Fibroblast of mammary gland (primary cell): Measurements from ENCODE around the gene OR52A1.

ENCODE experiments used
- DNase-seq: peaks from one replicate; pipeline ENCODE4 v3.0.0-alpha.2; 2010; ENCODE audit warnings: low read depth
- H3K4me3 ChIP-seq: 2 replicates; pipeline ENCODE4 v1.5.1; 2011; ENCODE audit warnings: low read depth, mild to moderate bottlenecking, low read length, moderate library complexity; ENCODE audit not compliant: control insufficient read depth
- TF ChIP-seq, protein P1 (sequence below): conservative IDR thresholded peaks from 2 replicates; pipeline ENCODE4 v1.5.1; 2011; ENCODE audit warnings: low read depth, low read length, inconsistent platforms; ENCODE audit not compliant: control insufficient read depth, insufficient read depth

The OR52A1 gene

DNA sequence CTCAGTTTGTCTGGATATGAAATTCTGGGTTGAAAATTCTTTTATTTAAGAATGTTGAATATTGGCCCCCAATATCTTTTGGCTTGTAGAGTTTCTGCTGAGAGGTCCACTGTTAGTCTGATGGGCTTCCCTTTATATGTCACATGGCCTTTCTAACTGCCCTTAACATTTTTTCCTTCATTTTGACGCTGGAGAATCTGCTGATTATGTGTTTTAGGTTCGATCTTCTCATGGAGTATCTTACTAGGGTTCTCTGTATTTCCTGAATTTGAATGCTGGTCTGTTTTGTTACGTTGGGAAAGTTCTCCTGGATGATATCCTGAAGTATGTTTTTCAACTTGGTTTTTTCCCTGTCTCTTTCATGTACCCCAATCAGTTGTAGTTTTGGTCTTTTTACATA lies 39.2 kb downstream of the OR52A1 start:
- TF ChIP-seq, protein P1, sequence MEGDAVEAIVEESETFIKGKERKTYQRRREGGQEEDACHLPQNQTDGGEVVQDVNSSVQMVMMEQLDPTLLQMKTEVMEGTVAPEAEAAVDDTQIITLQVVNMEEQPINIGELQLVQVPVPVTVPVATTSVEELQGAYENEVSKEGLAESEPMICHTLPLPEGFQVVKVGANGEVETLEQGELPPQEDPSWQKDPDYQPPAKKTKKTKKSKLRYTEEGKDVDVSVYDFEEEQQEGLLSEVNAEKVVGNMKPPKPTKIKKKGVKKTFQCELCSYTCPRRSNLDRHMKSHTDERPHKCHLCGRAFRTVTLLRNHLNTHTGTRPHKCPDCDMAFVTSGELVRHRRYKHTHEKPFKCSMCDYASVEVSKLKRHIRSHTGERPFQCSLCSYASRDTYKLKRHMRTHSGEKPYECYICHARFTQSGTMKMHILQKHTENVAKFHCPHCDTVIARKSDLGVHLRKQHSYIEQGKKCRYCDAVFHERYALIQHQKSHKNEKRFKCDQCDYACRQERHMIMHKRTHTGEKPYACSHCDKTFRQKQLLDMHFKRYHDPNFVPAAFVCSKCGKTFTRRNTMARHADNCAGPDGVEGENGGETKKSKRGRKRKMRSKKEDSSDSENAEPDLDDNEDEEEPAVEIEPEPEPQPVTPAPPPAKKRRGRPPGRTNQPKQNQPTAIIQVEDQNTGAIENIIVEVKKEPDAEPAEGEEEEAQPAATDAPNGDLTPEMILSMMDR = no peak
- no peak overlapping the region for H3K4me3 ChIP-seq
- DNase-seq = no peak

DNA sequence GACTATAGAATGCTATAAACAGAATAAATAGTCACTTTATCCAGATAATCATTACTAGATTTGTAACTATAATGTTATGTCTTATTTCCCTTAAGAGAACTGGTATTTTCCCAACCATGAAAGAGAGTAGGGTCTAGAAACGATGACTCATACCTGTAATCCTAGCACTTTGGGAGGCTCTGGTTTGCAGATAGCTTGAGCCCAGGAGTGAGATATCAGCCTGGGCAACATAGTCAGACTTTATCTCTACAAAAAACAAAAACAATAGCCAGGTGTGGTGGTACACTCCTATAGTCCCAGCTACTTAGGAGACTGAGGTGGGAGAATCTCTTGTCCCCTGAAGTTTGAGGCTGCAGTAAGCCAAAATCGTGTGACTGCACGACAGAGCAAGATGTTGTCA lies 47.3 kb downstream of the OR52A1 start:
- DNase-seq = no peak
- no peak overlapping the region for H3K4me3 ChIP-seq
- TF ChIP-seq, protein P1 = no peak

DNA sequence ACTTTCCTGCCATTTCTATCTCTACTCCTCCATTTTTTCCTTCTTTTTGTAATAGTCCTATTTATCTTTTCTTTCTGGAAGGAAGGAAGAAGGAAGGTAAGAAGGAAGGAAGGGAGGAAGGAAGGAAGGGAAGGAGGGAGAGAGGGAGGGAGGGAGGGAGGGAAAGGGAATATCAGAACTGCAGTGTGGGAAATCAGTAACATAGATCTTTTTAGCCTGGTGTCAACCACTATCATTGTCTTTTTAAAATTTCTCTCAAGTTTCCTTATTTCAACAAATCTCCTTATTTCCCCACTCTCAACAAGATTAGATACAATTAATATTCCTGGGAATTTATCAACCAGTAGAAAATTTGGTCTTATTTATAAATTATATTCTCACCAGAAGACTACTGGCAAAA lies 51.5 kb downstream of the OR52A1 start:
- TF ChIP-seq, protein P1 = no peak
- no peak overlapping the region for H3K4me3 ChIP-seq
- no peak for DNase-seq

DNA sequence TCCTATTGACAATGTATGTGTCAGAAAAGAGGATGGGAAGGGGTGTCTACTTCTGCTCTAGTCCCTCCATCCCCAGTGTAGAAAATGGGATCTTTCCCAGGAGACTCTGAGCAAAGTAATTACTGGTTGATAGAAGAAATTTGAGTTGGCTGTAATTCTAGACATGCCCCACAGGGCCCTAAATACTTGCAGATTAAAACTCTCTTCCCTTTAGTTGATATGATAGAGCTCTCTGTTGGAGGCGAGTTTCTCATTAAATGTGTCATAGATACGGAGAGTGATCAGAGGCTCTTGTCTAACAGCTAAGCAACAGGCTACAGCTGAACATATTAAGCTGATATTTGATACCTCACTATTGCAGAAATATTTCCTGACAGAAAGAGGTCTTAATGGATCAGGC lies 52.3 kb downstream of the OR52A1 start:
- no peak overlapping the region for H3K4me3 ChIP-seq
- no peak for DNase-seq
- TF ChIP-seq, protein P1 = no peak

DNA sequence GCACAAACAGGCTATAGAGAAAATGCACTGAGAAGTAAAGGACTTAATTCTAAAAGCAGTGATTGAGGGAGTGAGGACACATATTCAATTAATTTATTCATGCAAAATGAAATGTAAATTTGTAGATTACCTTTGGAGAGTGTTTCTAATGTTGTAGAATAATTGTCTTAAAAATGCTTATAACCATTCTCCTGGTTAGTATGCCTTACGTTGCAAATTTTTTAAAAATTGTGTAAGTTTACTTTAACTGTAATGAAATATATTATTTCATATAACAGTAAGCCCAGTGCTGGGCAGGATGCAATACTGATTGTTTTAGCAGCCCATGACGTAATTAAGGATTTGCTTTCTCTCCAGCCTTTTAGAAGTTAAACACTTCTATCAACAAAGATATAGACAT lies 58.5 kb downstream of the OR52A1 start:
- no peak for DNase-seq

More for the DNA sequence above, 58.5 kb downstream of the OR52A1 start:
- H3K4me3 ChIP-seq = no peak overlapping the region
- TF ChIP-seq, protein P1 = no peak
